Neural progenitor cell (in vitro differentiated cells): Measurements from ENCODE around the gene LAD1. TPM values are rescaled to one million over a fixed set of nuclear protein-coding genes. Genes with fewer than 3 reads are reported as not detected.

ENCODE experiments used
- DNase-seq: peaks from one replicate; pipeline ENCODE4 v3.0.0-alpha.2; 2016; ENCODE audit warnings: low spot score
- H2AFZ ChIP-seq: fragments of 200-600 bp; sonication (generic); replicated peaks from 2 replicates; pipeline ENCODE4 v1.6.1; 2016; ENCODE audit warnings: antibody characterized with exemption
- H3F3A ChIP-seq: fragments of 200-600 bp; sonication (generic); 2 replicates; pipeline ENCODE4 v1.6.1; 2016; ENCODE audit warnings: antibody characterized with exemption, low read depth
- H3K27ac ChIP-seq: fragments of 200-600 bp; sonication (generic); 2 replicates; pipeline ENCODE4 v1.5.1; 2016; ENCODE audit warnings: mild to moderate bottlenecking
- H3K27me3 ChIP-seq: fragments of 200-600 bp; sonication (generic); 2 replicates; pipeline ENCODE4 v1.6.1; 2016; ENCODE audit warnings: mild to moderate bottlenecking, moderate library complexity
- H3K36me3 ChIP-seq: fragments of 200-600 bp; sonication (generic); 2 replicates; pipeline ENCODE4 v1.5.1; 2016
- H3K4me1 ChIP-seq: fragments of 200-600 bp; sonication (generic); 2 replicates; pipeline ENCODE4 v1.6.1; 2016; ENCODE audit warnings: mixed run types
- H3K4me2 ChIP-seq: fragments of 200-600 bp; sonication (generic); 2 replicates; pipeline ENCODE4 v1.6.1; 2016
- H3K4me3 ChIP-seq: fragments of 200-600 bp; sonication (generic); 2 replicates; pipeline ENCODE4 v1.5.1; 2016
- H3K79me2 ChIP-seq: fragments of 200-600 bp; sonication (generic); 2 replicates; pipeline ENCODE4 v1.6.1; 2016; ENCODE audit warnings: low read depth
- H3K9ac ChIP-seq: fragments of 200-600 bp; sonication (generic); 2 replicates; pipeline ENCODE4 v1.6.1; 2016
- H3K9me3 ChIP-seq: fragments of 200-600 bp; sonication (generic); 2 replicates; pipeline ENCODE4 v1.5.1; 2016; ENCODE audit warnings: low read depth
- H4K20me1 ChIP-seq: fragments of 200-600 bp; sonication (generic); 2 replicates; pipeline ENCODE4 v1.6.1; 2016; ENCODE audit warnings: low read depth
- H3K27ac Mint-ChIP-seq: 3 replicates; pipeline ENCODE4 v1.8.0; 2021; ENCODE audit warnings: mixed read lengths
- H3K27me3 Mint-ChIP-seq: 2 replicates; pipeline ENCODE4 v1.8.0; 2022; ENCODE audit warnings: low read depth, mild to moderate bottlenecking, inconsistent platforms, moderate library complexity, mixed read lengths; ENCODE audit not compliant: insufficient read depth
- H3K36me3 Mint-ChIP-seq: 3 replicates; pipeline ENCODE4 v1.8.0; 2021; ENCODE audit warnings: mixed read lengths
- H3K4me1 Mint-ChIP-seq: 3 replicates; pipeline ENCODE4 v1.8.0; 2021; ENCODE audit warnings: mixed read lengths
- H3K4me3 Mint-ChIP-seq: 3 replicates; pipeline ENCODE4 v1.8.0; 2021; ENCODE audit warnings: mild to moderate bottlenecking, moderate library complexity, mixed read lengths
- H3K9me3 Mint-ChIP-seq: 3 replicates; pipeline ENCODE4 v1.8.0; 2020; ENCODE audit warnings: mixed read lengths
- EZH2 ChIP-seq: fragments of 200-600 bp; sonication (generic); IDR thresholded peaks from 2 replicates; pipeline ENCODE4 v1.6.1; 2017; ENCODE audit warnings: antibody characterized with exemption, mild to moderate bottlenecking, moderate library complexity
- EZH2phosphoT487 ChIP-seq: fragments of 200-600 bp; sonication (generic); IDR thresholded peaks from 2 replicates; pipeline ENCODE4 v1.6.1; 2017; ENCODE audit warnings: antibody characterized with exemption
- total RNA-seq: library from RNA; depleted of rRNA; stranded (reverse); fragments of >200 nt; gene quantifications from 2 replicates; pipeline ENCODE4 v1.2.3, GENCODE V29; 2015; ENCODE audit warnings: low replicate concordance
- TF ChIP-seq, protein P1 (sequence below): fragments of 200-600 bp; sonication (generic); IDR thresholded peaks from 2 replicates; pipeline ENCODE4 v1.5.1; 2017; ENCODE audit warnings: antibody characterized with exemption, mild to moderate bottlenecking

LAD1 gene
- total RNA-seq, 1 donor from 2014 or later, result not detected

DNA sequence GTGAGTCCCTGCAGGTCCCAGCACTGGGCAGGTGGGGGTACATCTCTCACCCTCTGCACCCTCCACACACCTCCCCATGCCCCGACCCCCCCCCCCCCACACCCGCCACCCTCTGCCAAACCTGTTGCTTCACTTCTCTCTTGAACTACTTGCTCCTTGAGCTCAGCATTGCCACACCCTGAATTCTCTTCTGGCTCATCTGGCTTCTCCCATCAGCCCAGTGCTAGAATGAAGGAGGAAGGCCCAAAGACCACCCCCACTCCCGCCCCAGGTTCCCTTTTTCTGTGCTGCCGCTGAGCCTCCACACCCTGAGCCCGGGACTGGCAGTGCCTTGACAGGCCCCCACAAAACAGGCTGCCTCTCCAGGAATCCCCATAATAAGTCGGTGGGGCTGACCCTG, 28.8 kb upstream of the LAD1 start:
- Histone ChIP-seq H3K27me3 (no peaks in the 10 kb centered on the region), H3K9ac (no peak overlapping the region), H3K4me1 (peaks cover 10% of the 10 kb centered on the region), H3K4me2 (no peak overlapping the region), H3K4me3 (no peak overlapping the region), H3K79me2 (no peaks in the 10 kb centered on the region), H3K27ac (no peak overlapping the region), H3F3A (no peaks in the 10 kb centered on the region), H3K36me3 (no peaks in the 10 kb centered on the region), H3K9me3 (no peaks in the 10 kb centered on the region), H4K20me1 (no peaks in the 10 kb centered on the region), H2AFZ (no peak overlapping the region)
- Mint-ChIP-seq H3K9me3 (no peaks in the 10 kb centered on the region), H3K27me3 (peaks cover 27% of the 10 kb centered on the region), H3K27ac (no peak overlapping the region), H3K4me1 (peaks cover 16% of the 10 kb centered on the region), H3K4me3 (no peak overlapping the region), H3K36me3 (no peaks in the 10 kb centered on the region)
- TF ChIP-seq EZH2phosphoT487 (no peak), EZH2 (no peak)
- DNase-seq, result no peak

DNA sequence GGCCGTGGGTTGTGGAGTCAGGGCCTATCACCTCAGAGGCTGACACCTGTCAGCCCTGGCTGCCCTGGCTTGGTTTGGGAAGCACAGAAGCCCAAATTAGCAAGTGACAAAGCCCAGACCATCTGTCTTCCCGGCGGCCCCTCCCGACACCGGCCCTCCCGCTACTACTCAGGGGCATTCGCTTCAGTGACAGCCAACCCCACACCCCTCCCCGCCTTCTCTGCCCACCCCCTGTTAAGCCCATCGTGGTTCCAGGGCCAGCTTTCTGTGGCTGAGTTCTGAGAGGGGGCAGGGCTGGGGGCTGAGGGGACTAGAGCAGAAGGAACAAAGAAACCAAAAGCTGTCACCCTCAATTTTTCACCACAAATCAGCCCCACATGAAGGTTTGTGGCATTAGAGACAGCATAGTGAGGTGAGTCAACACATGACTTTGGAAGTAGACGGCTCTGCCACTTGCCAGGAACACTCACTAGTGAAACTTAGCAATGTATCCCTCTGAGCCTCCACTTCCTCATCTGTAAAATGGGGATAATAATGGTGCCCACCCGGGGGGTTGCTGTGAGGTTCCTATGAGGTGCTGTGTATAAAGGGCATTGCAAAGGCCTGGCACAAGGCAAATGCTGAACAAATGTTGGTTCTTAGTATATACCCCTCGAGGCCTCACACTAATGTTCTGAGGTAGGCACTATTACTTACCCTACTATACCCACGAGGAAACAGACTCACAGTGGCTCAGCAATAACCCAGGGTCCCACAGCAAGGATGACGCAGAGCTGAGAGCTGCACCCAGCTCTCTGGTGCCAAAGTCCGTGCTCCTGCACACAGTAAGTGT, 27.6 kb upstream of the LAD1 start:
- H3K27me3 ChIP-seq, result no peaks in the 10 kb centered on the region
- H3K4me3 ChIP-seq, result no peak overlapping the region
- H3F3A ChIP-seq, result no peaks in the 10 kb centered on the region
- Mint-ChIP-seq H3K4me1 (peaks cover 28% of the 10 kb centered on the region), H3K27ac (no peak overlapping the region), H3K27me3 (peaks cover 27% of the 10 kb centered on the region), H3K4me3 (no peak overlapping the region), H3K9me3 (no peaks in the 10 kb centered on the region), H3K36me3 (no peaks in the 10 kb centered on the region)
- TF ChIP-seq EZH2phosphoT487 (no peak), EZH2 (no peak)
- TF ChIP-seq, protein P1, sequence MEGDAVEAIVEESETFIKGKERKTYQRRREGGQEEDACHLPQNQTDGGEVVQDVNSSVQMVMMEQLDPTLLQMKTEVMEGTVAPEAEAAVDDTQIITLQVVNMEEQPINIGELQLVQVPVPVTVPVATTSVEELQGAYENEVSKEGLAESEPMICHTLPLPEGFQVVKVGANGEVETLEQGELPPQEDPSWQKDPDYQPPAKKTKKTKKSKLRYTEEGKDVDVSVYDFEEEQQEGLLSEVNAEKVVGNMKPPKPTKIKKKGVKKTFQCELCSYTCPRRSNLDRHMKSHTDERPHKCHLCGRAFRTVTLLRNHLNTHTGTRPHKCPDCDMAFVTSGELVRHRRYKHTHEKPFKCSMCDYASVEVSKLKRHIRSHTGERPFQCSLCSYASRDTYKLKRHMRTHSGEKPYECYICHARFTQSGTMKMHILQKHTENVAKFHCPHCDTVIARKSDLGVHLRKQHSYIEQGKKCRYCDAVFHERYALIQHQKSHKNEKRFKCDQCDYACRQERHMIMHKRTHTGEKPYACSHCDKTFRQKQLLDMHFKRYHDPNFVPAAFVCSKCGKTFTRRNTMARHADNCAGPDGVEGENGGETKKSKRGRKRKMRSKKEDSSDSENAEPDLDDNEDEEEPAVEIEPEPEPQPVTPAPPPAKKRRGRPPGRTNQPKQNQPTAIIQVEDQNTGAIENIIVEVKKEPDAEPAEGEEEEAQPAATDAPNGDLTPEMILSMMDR, result no peak
- H4K20me1 ChIP-seq, result no peaks in the 10 kb centered on the region
- no peak overlapping the region for H3K9ac ChIP-seq
- H2AFZ ChIP-seq, result no peak overlapping the region
- no peak for DNase-seq
- H3K4me2 ChIP-seq, result no peak overlapping the region
- no peaks in the 10 kb centered on the region for H3K9me3 ChIP-seq
- peaks cover 13% of the 10 kb centered on the region for H3K4me1 ChIP-seq
- H3K79me2 ChIP-seq, result no peaks in the 10 kb centered on the region
- H3K36me3 ChIP-seq, result no peaks in the 10 kb centered on the region
- no peak overlapping the region for H3K27ac ChIP-seq

DNA sequence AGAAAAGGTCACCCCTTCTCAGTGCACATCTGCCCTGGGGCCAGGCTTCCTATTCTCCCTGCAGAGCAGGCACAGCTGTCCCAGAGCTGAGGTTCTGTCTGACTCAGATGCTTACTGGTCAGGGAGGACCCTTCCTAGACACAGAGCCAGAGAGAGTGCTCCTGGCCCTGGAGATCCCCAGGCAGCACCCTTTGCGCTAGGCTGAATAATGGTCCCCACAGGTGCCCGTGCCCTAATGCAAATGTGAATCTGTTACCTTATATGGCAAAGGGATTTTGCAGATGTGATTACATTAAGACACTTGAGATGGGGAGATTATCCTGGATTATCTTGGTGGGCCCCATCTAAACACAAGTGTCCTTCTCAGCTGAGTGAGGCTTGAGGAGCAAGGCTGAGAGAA, 25.0 kb upstream of the LAD1 start:
- no peaks in the 10 kb centered on the region for H3K9me3 Mint-ChIP-seq
- no peaks in the 10 kb centered on the region for H3K79me2 ChIP-seq
- H3K4me1 Mint-ChIP-seq, result peaks cover 34% of the 10 kb centered on the region
- TF ChIP-seq EZH2phosphoT487, result no peak
- TF ChIP-seq, protein P1, result no peak
- TF ChIP-seq EZH2, result no peak
- no peak overlapping the region for H3K4me3 ChIP-seq
- peaks cover 12% of the 10 kb centered on the region for H3K4me1 ChIP-seq
- H3K27ac ChIP-seq, result no peak overlapping the region
- H3K27me3 Mint-ChIP-seq, result peaks cover 19% of the 10 kb centered on the region
- H4K20me1 ChIP-seq, result no peaks in the 10 kb centered on the region
- no peaks in the 10 kb centered on the region for H3K36me3 ChIP-seq
- no peaks in the 10 kb centered on the region for H3K36me3 Mint-ChIP-seq
- H3K4me3 Mint-ChIP-seq, result no peak overlapping the region
- H3K9me3 ChIP-seq, result no peaks in the 10 kb centered on the region
- no peak overlapping the region for H3K9ac ChIP-seq
- no peak overlapping the region for H3K27ac Mint-ChIP-seq
- DNase-seq, result no peak
- no peaks in the 10 kb centered on the region for H3K27me3 ChIP-seq
- no peak overlapping the region for H2AFZ ChIP-seq
- no peaks in the 10 kb centered on the region for H3F3A ChIP-seq
- H3K4me2 ChIP-seq, result no peak overlapping the region

DNA sequence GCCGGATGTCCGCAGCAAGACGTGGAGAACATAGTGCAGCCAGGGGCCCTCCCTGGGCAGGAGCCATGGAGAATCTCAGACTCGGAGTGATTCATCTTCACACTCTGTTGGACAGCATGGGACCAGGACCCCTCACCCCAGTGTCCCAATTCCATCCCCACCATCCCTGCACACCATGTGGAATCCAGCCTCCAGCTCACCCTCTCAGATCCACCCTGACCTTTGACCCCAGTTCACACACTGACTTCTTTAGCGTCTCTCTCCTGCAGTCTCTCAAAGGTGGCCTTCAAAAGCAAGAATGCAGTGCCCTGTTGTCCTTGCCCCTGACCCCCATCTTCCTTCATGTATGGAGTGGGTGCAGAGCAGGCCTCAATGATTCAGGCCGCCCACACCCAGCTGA, 24.5 kb upstream of the LAD1 start:
- no peak overlapping the region for H3K4me3 Mint-ChIP-seq
- no peaks in the 10 kb centered on the region for H3K9me3 Mint-ChIP-seq
- peaks cover 12% of the 10 kb centered on the region for H3K4me1 ChIP-seq
- peak overlapping the region; percentile 79 for H3K27ac Mint-ChIP-seq
- TF ChIP-seq, protein P1, result no peak
- TF ChIP-seq EZH2phosphoT487 (no peak), EZH2 (no peak)
- peaks cover 17% of the 10 kb centered on the region for H3K27me3 Mint-ChIP-seq
- H4K20me1 ChIP-seq, result no peaks in the 10 kb centered on the region
- no peak overlapping the region for H3K27ac ChIP-seq
- H3K4me3 ChIP-seq, result no peak overlapping the region
- no peak overlapping the region for H3K4me2 ChIP-seq
- peaks cover 34% of the 10 kb centered on the region for H3K4me1 Mint-ChIP-seq
- H3K36me3 Mint-ChIP-seq, result no peaks in the 10 kb centered on the region
- H3K79me2 ChIP-seq, result no peaks in the 10 kb centered on the region
- H2AFZ ChIP-seq, result no peak overlapping the region
- no peaks in the 10 kb centered on the region for H3K27me3 ChIP-seq
- H3K9me3 ChIP-seq, result no peaks in the 10 kb centered on the region
- H3F3A ChIP-seq, result no peaks in the 10 kb centered on the region
- no peak for DNase-seq
- no peaks in the 10 kb centered on the region for H3K36me3 ChIP-seq
- H3K9ac ChIP-seq, result no peak overlapping the region
